Fibroblast of villous mesenchyme (primary cell): ENCODE results near the gene GABPA. TPM values are rescaled to one million over a fixed set of nuclear protein-coding genes. Genes with fewer than 3 reads are reported as not detected.
"Not testable (repeated sequence)": the region's sequence is repeated elsewhere in the genome, so short reads cannot be mapped to it uniquely, and the experiment has no call there.

Experiments
- DNase-seq: peaks from one replicate; pipeline ENCODE4 v3.0.0-alpha.2; 2010; ENCODE audit warnings: low read depth
- H3K4me3 ChIP-seq: 2 replicates; pipeline ENCODE4 v1.5.1; 2011; ENCODE audit warnings: low read depth, mild to moderate bottlenecking, low read length
- total RNA-seq: library from RNA; depleted of rRNA; stranded (reverse); fragments of >200 nt; gene quantifications from 2 replicates; pipeline ENCODE4 v1.2.3, GENCODE V29; 2012
- TF ChIP-seq, protein P1 (sequence below): IDR thresholded peaks from 2 replicates; pipeline ENCODE4 v1.5.1; 2012; ENCODE audit warnings: low read depth, mild to moderate bottlenecking, low read length; ENCODE audit not compliant: insufficient read depth

The GABPA gene
- total RNA-seq, 1 donor = 31.1 TPM

DNA sequence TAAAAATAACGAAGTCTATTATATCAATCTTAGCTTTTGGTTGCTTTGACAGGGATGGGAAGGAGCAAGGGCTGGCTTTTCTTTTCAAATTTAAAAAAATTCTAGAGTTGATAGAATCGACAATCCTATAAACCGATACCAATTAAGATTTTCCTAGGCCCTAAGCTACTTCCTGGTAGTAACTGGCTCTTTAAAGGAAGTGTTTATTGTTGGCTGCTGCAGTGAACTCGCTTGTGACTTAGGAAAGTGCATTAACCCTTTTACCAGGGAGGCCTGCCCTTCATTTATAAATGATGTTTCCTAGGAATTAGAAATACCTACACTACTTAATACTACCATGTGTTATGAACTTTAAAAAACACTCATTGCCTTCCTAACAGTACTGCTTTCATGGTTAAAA lies 33.2 kb upstream of the GABPA start:
- no peak overlapping the region for H3K4me3 ChIP-seq
- TF ChIP-seq, protein P1, sequence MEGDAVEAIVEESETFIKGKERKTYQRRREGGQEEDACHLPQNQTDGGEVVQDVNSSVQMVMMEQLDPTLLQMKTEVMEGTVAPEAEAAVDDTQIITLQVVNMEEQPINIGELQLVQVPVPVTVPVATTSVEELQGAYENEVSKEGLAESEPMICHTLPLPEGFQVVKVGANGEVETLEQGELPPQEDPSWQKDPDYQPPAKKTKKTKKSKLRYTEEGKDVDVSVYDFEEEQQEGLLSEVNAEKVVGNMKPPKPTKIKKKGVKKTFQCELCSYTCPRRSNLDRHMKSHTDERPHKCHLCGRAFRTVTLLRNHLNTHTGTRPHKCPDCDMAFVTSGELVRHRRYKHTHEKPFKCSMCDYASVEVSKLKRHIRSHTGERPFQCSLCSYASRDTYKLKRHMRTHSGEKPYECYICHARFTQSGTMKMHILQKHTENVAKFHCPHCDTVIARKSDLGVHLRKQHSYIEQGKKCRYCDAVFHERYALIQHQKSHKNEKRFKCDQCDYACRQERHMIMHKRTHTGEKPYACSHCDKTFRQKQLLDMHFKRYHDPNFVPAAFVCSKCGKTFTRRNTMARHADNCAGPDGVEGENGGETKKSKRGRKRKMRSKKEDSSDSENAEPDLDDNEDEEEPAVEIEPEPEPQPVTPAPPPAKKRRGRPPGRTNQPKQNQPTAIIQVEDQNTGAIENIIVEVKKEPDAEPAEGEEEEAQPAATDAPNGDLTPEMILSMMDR = no peak
- DNase-seq = no peak

GRCh38 chr21:25708467-25709065 lies 26.2 kb upstream of the GABPA start:
- DNase-seq = peak; percentile 66
- TF ChIP-seq, protein P1 = peak; percentile 83
- no peak overlapping the region for H3K4me3 ChIP-seq

DNA sequence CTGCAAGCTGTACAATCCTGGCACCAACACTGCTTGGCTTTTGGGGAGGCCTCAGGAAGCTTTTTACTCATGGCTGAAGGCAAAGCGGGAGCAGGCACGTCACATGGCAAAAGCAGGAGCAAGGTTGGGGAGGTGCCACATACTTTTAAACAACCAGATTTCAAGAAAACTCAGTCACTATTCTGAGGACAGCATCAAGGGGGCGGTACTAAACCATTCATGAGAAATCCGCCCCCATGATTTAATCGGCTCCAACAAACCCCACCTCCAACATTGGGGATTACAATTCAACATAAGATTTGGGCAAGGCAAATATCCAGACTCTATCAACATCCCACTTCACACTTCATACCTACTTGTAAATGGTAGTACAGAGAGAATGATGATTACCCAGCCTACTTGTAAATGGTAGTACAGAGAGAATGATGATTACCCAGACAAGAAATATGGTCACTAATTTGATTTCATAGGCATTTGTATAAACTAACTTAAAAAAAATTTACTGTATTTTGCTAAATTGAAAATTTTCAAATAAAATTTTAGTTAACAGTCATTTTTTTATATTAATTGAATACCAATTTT lies 25.0 kb upstream of the GABPA start:
- H3K4me3 ChIP-seq = no peak overlapping the region
- TF ChIP-seq, protein P1 = no peak
- no peak for DNase-seq

DNA sequence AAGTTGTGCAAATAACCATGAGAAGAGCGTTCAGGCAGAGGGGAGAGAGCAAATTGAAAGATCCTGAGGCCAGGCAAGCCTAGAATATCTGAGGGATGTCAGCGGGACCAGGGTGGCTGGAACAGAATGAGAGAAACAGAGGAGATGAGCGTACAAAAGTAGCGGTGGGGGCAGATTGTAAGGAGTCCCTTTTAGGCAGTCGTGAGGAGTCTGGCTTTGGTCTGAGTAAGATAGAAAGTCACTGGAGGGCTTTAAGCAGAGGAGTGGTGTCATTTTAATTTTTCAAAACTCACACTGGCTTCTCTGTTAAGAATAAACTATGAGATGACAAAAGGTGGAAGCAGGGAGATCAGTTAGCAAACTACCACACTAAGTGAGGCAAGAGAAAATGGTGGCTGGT lies 24.2 kb upstream of the GABPA start:
- DNase-seq = no peak
- TF ChIP-seq, protein P1 = no peak
- no peak overlapping the region for H3K4me3 ChIP-seq

- not testable (repeated sequence) for H3K4me3 ChIP-seq, DNase-seq
Observed at GRCh38 chr21:25714066-25714465, 20.7 kb upstream of the GABPA start.

GRCh38 chr21:25717491-25718147 lies 17.2 kb upstream of the GABPA start:
- TF ChIP-seq, protein P1 = no peak
- no peak overlapping the region for H3K4me3 ChIP-seq
- peak; percentile 43 for DNase-seq

GRCh38 chr21:25721987-25722386 lies 12.8 kb upstream of the GABPA start:
- TF ChIP-seq, protein P1 = no peak
- no peak overlapping the region for H3K4me3 ChIP-seq
- DNase-seq = no peak
